ENCODE measurements around the gene CSMD2.

GRCh38 chr1:33640114-33640660 is 524.8 kb downstream of the CSMD2 start:
- no peak for TF ChIP-seq CTCF (conservative IDR thresholded peaks at IDR 0.05; ENCODE audit: low read length)
- TF ChIP-seq EZH2phosphoT487 (IDR thresholded peaks at IDR 0.05; ENCODE audit: borderline replicate concordance, low read depth, low read length): no peak
